Measurements from ENCODE around the gene FBLN1. TPM values are rescaled to one million over a fixed set of nuclear protein-coding genes. Genes with fewer than 3 reads are reported as not detected.

The FBLN1 gene
- total and polyA plus RNA-seq, 5 donors from 2014 or later, result 0.49 TPM; not detected in 4

GRCh38 chr22:45506816-45507360, 4.2 kb downstream of the FBLN1 start:
- no peaks in the 10 kb centered on the region for H3K9me3 ChIP-seq (ENCODE audit: control insufficient read depth in 2 of 2, low read length in 2 of 2)
- Mint-ChIP-seq H3K27ac (no peak overlapping the region), H3K9me3 (peaks cover 0 to 2% (median 0%) of the 10 kb centered on the region in 7 donors), H3K4me1 (no peaks in the 10 kb centered on the region), H3K27me3 (peaks cover 38% of the 10 kb centered on the region), H3K4me3 (no peak overlapping the region), H3K36me3 (no peaks in the 10 kb centered on the region)
- no peak overlapping the region for H3K27ac ChIP-seq (ENCODE audit: insufficient read depth, low read length, poor library complexity, severe bottlenecking)
- DNase-seq (no peak), ATAC-seq (ENCODE audit: low read depth in 2 of 2) (no peak)
- no peak overlapping the region for H3K4me3 ChIP-seq (ENCODE audit: low read depth, low read length)
- H3K27me3 ChIP-seq (ENCODE audit: control insufficient read depth, insufficient read depth, low read length), result no peaks in the 10 kb centered on the region
- H3K36me3 ChIP-seq (ENCODE audit: control insufficient read depth, insufficient read depth, low read length), result no peaks in the 10 kb centered on the region
- H3K4me1 ChIP-seq (ENCODE audit: control insufficient read depth, insufficient read depth, low read length, poor library complexity, severe bottlenecking), result peaks cover 8% of the 10 kb centered on the region

DNA sequence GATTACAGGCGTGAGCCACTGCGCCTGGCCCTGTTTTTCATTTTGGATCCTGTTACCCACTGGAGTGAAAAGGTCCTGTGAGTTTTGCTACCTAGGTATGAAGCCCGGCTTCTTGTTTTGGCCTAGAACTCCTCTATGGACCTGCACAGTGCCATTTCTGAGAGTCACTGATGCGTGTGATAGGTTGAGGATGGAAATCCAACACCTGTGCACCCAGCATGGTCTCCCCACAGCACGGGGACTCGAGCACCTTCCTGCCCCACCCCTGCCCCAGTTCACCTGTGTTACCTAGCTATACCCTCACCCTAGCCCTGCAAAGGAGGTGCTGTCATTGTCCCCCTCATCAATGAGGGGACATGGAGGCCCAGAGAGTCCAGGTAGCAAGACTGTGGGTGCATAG, 5.1 kb downstream of the FBLN1 start:
- DNase-seq, result no peak
- H3K9me3 Mint-ChIP-seq, result peaks cover 0 to 2% (median 0%) of the 10 kb centered on the region in 7 donors

GRCh38 chr22:45508814-45509213, 6.1 kb downstream of the FBLN1 start:
- H3K27ac ChIP-seq (ENCODE audit: insufficient read depth, low read length, poor library complexity, severe bottlenecking), result no peak overlapping the region
- H3K4me1 ChIP-seq (ENCODE audit: control insufficient read depth, insufficient read depth, low read length, poor library complexity, severe bottlenecking), result no peaks in the 10 kb centered on the region
- no peaks in the 10 kb centered on the region for H3K36me3 ChIP-seq (ENCODE audit: control insufficient read depth, insufficient read depth, low read length)
- no peaks in the 10 kb centered on the region for H3K27me3 ChIP-seq (ENCODE audit: control insufficient read depth, insufficient read depth, low read length)
- Mint-ChIP-seq H3K27me3 (peaks cover 29% of the 10 kb centered on the region), H3K9me3 (peaks cover 0 to 2% (median 0%) of the 10 kb centered on the region in 7 donors), H3K4me3 (no peak overlapping the region), H3K27ac (no peak overlapping the region), H3K4me1 (no peaks in the 10 kb centered on the region), H3K36me3 (no peaks in the 10 kb centered on the region)
- DNase-seq (no peak), ATAC-seq (ENCODE audit: low read depth in 2 of 2) (no peak)
- H3K9me3 ChIP-seq (ENCODE audit: control insufficient read depth in 2 of 2, low read length in 2 of 2), result no peaks in the 10 kb centered on the region
- no peak overlapping the region for H3K4me3 ChIP-seq (ENCODE audit: low read depth, low read length)

More for the DNA sequence above, 5.1 kb downstream of the FBLN1 start:
- Histone ChIP-seq H3K27ac (ENCODE audit: insufficient read depth, low read length, poor library complexity, severe bottlenecking) (no peak overlapping the region), H3K4me1 (ENCODE audit: control insufficient read depth, insufficient read depth, low read length, poor library complexity, severe bottlenecking) (peaks cover 8% of the 10 kb centered on the region), H3K9me3 (ENCODE audit: control insufficient read depth in 2 of 2, low read length in 2 of 2) (no peaks in the 10 kb centered on the region), H3K36me3 (ENCODE audit: control insufficient read depth, insufficient read depth, low read length) (no peaks in the 10 kb centered on the region), H3K4me3 (ENCODE audit: low read depth, low read length) (no peak overlapping the region), H3K27me3 (ENCODE audit: control insufficient read depth, insufficient read depth, low read length) (no peaks in the 10 kb centered on the region)
- ATAC-seq (ENCODE audit: low read depth in 2 of 2), result no peak
- Mint-ChIP-seq H3K27me3 (peaks cover 34% of the 10 kb centered on the region), H3K4me1 (no peaks in the 10 kb centered on the region), H3K4me3 (no peak overlapping the region), H3K36me3 (no peaks in the 10 kb centered on the region), H3K27ac (no peak overlapping the region)

GRCh38 chr22:45510376-45511232, 7.9 kb downstream of the FBLN1 start:
- Mint-ChIP-seq H3K36me3 (no peaks in the 10 kb centered on the region), H3K4me1 (no peaks in the 10 kb centered on the region), H3K27me3 (peaks cover 14% of the 10 kb centered on the region), H3K27ac (no peak overlapping the region), H3K4me3 (no peak overlapping the region), H3K9me3 (peaks cover 0 to 3% (median 0%) of the 10 kb centered on the region in 7 donors)
- H3K4me1 ChIP-seq (ENCODE audit: control insufficient read depth, insufficient read depth, low read length, poor library complexity, severe bottlenecking), result no peaks in the 10 kb centered on the region
- H3K27me3 ChIP-seq (ENCODE audit: control insufficient read depth, insufficient read depth, low read length), result no peaks in the 10 kb centered on the region
- no peak overlapping the region for H3K4me3 ChIP-seq (ENCODE audit: low read depth, low read length)
- no peak overlapping the region for H3K27ac ChIP-seq (ENCODE audit: insufficient read depth, low read length, poor library complexity, severe bottlenecking)
- no peaks in the 10 kb centered on the region for H3K36me3 ChIP-seq (ENCODE audit: control insufficient read depth, insufficient read depth, low read length)
- ATAC-seq (ENCODE audit: low read depth in 2 of 2) (no peak), DNase-seq (no peak)
- H3K9me3 ChIP-seq (ENCODE audit: control insufficient read depth in 2 of 2, low read length in 2 of 2), result no peaks in the 10 kb centered on the region

- no peaks in the 10 kb centered on the region for H3K27me3 ChIP-seq (ENCODE audit: control insufficient read depth, insufficient read depth, low read length)
- H3K4me3 ChIP-seq (ENCODE audit: low read depth, low read length), result no peak overlapping the region
- H3K4me3 Mint-ChIP-seq, result no peak overlapping the region
- H3K36me3 Mint-ChIP-seq, result no peaks in the 10 kb centered on the region
- no peaks in the 10 kb centered on the region for H3K4me1 Mint-ChIP-seq
- H3K27me3 Mint-ChIP-seq, result peaks cover 14% of the 10 kb centered on the region
- no peaks in the 10 kb centered on the region for H3K4me1 ChIP-seq (ENCODE audit: control insufficient read depth, insufficient read depth, low read length, poor library complexity, severe bottlenecking)
- no peak overlapping the region for H3K27ac Mint-ChIP-seq
- H3K27ac ChIP-seq (ENCODE audit: insufficient read depth, low read length, poor library complexity, severe bottlenecking), result no peak overlapping the region
- H3K36me3 ChIP-seq (ENCODE audit: control insufficient read depth, insufficient read depth, low read length), result no peaks in the 10 kb centered on the region
- ATAC-seq (ENCODE audit: low read depth in 2 of 2) (no peak), DNase-seq (no peak)
- peaks cover 0 to 2% (median 0%) of the 10 kb centered on the region in 7 donors for H3K9me3 Mint-ChIP-seq
- H3K9me3 ChIP-seq (ENCODE audit: control insufficient read depth in 2 of 2, low read length in 2 of 2), result no peaks in the 10 kb centered on the region
These were observed 9.2 kb downstream of the FBLN1 start for GRCh38 chr22:45511847-45512261.

DNA sequence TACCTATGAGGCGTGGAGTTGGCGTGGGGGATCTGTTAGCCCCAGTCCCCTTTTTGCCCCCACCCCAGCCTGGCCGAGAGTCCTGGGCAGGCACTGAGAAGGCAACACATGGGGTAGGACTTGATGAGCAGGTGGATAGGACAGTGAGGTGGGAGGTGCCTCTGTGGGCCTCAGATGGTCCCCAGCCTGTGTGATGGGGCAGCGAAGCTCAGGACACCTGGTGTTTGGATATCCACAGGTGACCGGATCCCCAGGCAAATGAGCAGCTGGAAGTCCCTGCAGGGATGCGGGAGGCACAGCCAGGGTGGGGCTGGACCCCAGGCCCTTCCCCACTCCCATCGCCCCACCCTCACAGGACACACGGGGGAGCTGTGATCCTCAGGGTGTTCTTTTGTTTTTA, 9.7 kb downstream of the FBLN1 start:
- no peaks in the 10 kb centered on the region for H3K4me1 ChIP-seq (ENCODE audit: control insufficient read depth, insufficient read depth, low read length, poor library complexity, severe bottlenecking)
- H3K27ac Mint-ChIP-seq, result no peak overlapping the region
- no peak overlapping the region for H3K4me3 ChIP-seq (ENCODE audit: low read depth, low read length)
- DNase-seq (no peak), ATAC-seq (ENCODE audit: low read depth in 2 of 2) (no peak)
- H3K4me3 Mint-ChIP-seq, result no peak overlapping the region
- no peaks in the 10 kb centered on the region for H3K36me3 ChIP-seq (ENCODE audit: control insufficient read depth, insufficient read depth, low read length)
- no peaks in the 10 kb centered on the region for H3K9me3 ChIP-seq (ENCODE audit: control insufficient read depth in 2 of 2, low read length in 2 of 2)
- no peaks in the 10 kb centered on the region for H3K27me3 ChIP-seq (ENCODE audit: control insufficient read depth, insufficient read depth, low read length)
- no peaks in the 10 kb centered on the region for H3K36me3 Mint-ChIP-seq
- H3K27me3 Mint-ChIP-seq, result peaks cover 13% of the 10 kb centered on the region
- no peak overlapping the region for H3K27ac ChIP-seq (ENCODE audit: insufficient read depth, low read length, poor library complexity, severe bottlenecking)
- no peaks in the 10 kb centered on the region for H3K4me1 Mint-ChIP-seq
- H3K9me3 Mint-ChIP-seq, result peaks cover 0 to 2% (median 0%) of the 10 kb centered on the region in 7 donors

GRCh38 chr22:45515676-45516075, 13.0 kb downstream of the FBLN1 start:
- Mint-ChIP-seq H3K9me3 (peaks cover 0 to 2% (median 0%) of the 10 kb centered on the region in 7 donors), H3K27me3 (peaks cover 4% of the 10 kb centered on the region), H3K27ac (no peak overlapping the region), H3K36me3 (no peaks in the 10 kb centered on the region), H3K4me3 (no peak overlapping the region), H3K4me1 (no peaks in the 10 kb centered on the region)
- H3K9me3 ChIP-seq (ENCODE audit: control insufficient read depth in 2 of 2, low read length in 2 of 2), result no peaks in the 10 kb centered on the region
- H3K4me1 ChIP-seq (ENCODE audit: control insufficient read depth, insufficient read depth, low read length, poor library complexity, severe bottlenecking), result no peaks in the 10 kb centered on the region
- H3K4me3 ChIP-seq (ENCODE audit: low read depth, low read length), result no peak overlapping the region
- H3K27me3 ChIP-seq (ENCODE audit: control insufficient read depth, insufficient read depth, low read length), result no peaks in the 10 kb centered on the region
- DNase-seq, result no peak
- H3K27ac ChIP-seq (ENCODE audit: insufficient read depth, low read length, poor library complexity, severe bottlenecking), result no peak overlapping the region
- no peaks in the 10 kb centered on the region for H3K36me3 ChIP-seq (ENCODE audit: control insufficient read depth, insufficient read depth, low read length)
- no peak for ATAC-seq (ENCODE audit: low read depth in 2 of 2)

- no peak overlapping the region for H3K27ac ChIP-seq (ENCODE audit: insufficient read depth, low read length, poor library complexity, severe bottlenecking)
- H3K4me1 ChIP-seq (ENCODE audit: control insufficient read depth, insufficient read depth, low read length, poor library complexity, severe bottlenecking), result no peaks in the 10 kb centered on the region
- no peak overlapping the region for H3K27ac Mint-ChIP-seq
- H3K9me3 Mint-ChIP-seq, result peaks cover 0 to 2% (median 0%) of the 10 kb centered on the region in 7 donors
- peaks cover 4% of the 10 kb centered on the region for H3K27me3 Mint-ChIP-seq
- no peaks in the 10 kb centered on the region for H3K4me1 Mint-ChIP-seq
- no peak overlapping the region for H3K4me3 Mint-ChIP-seq
- H3K4me3 ChIP-seq (ENCODE audit: low read depth, low read length), result no peak overlapping the region
- no peaks in the 10 kb centered on the region for H3K9me3 ChIP-seq (ENCODE audit: control insufficient read depth in 2 of 2, low read length in 2 of 2)
- DNase-seq, result no peak
- no peaks in the 10 kb centered on the region for H3K27me3 ChIP-seq (ENCODE audit: control insufficient read depth, insufficient read depth, low read length)
- H3K36me3 Mint-ChIP-seq, result no peaks in the 10 kb centered on the region
- ATAC-seq (ENCODE audit: low read depth in 2 of 2), result no peak
- no peaks in the 10 kb centered on the region for H3K36me3 ChIP-seq (ENCODE audit: control insufficient read depth, insufficient read depth, low read length)
These were observed 13.5 kb downstream of the FBLN1 start for GRCh38 chr22:45516163-45516562.

Measured in CD4-positive, CD25-positive, alpha-beta regulatory T cell (primary cell).